Ammon's horn (tissue), 1 donor: ENCODE measurements around the gene THTPA.
A peak's percentile ranks its signal among the peaks of the same experiment; 100 is the strongest.

Experiments used
- DNase-seq: peaks from one replicate; pipeline ENCODE4 v3.0.0-alpha.2; 2016; ENCODE audit warnings: low spot score

The THTPA gene

DNA sequence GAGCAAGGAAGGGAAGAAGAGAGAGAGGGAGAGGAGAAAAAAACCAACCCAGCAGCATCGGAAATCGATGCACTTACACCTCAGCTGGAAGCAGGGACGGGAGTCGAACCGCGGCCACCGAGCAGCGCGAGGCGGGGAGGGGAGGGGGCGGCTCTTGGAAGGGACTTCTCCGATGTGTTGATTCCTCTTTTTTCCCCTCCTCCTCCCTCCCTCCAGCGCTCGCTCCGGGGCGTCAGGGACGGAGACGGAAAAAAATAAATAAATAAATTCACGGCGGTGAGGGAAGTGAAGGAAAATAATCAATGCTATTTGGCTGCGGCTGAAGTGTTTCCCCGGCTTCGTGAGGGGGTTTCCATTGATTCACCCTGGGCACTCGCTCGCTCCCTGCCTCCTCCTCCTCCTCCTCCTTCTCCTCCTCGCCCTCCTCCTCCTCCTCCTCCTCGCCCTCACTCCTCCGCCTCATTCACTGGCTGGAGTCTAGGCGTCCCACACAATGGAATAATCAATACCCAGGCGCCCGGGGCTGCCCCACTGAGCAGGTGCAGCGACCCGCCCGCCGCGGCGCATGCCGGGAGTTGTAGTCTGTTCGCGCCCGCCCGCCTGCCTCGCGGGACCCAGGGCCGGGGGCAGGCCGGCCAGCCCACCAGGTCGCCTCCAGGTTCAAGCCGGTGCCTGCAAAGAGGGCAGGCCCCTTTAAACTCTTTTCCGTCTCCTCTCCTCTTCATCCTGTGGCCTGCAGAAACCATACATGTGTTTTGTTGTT, 4.6 kb upstream of the THTPA start, which contains the start of gene ZFHX2:
ZFHX2 (minus strand) TSS at position 500 of the 763 bp plus-strand sequence. CDS start 16,440 bp downstream, outside the sequence.
- peak; percentile 87 for DNase-seq

DNA sequence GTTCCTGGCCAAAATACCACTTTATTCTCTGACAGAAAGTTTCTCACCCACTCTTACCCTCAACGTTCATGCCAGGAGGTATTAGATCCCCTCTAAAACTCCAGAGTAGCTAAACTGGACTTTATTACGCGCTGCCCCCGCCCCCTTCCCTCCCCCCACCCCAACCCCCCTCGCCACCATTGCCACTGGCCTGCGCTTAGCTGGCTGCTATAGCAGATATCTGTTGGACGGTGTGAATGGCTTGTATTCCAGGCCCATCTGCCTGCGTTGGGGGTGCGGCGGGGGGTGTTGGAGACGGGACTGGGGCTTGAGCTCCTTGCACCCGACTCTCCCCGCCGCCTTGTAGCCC, 564 bp upstream of the THTPA start:
- no peak for DNase-seq

DNA sequence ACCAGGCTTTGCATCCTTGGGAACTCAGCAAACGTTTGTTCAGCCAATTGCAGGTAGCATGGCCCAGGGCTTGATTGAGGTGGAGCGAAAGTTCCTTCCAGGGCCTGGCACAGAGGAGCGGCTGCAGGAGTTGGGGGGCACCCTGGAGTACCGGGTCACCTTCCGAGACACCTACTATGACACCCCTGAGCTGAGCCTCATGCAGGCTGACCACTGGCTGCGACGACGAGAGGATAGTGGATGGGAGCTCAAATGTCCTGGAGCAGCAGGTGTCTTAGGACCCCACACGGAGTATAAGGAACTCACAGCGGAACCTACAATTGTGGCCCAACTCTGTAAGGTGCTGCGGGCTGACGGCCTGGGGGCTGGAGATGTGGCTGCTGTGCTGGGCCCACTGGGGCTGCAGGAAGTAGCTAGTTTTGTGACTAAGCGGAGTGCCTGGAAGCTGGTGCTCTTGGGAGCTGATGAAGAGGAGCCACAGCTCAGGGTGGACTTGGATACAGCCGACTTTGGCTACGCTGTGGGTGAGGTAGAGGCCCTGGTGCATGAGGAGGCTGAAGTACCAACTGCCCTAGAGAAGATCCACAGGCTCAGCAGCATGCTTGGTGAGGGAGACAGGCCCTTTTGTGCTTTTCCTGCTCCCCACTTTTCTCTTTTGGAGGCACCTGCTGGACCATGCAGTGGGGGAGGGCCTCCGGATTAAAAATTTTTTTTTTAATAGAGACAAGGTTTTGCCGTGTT, 799 bp downstream of the THTPA start:
- no peak for DNase-seq

DNA sequence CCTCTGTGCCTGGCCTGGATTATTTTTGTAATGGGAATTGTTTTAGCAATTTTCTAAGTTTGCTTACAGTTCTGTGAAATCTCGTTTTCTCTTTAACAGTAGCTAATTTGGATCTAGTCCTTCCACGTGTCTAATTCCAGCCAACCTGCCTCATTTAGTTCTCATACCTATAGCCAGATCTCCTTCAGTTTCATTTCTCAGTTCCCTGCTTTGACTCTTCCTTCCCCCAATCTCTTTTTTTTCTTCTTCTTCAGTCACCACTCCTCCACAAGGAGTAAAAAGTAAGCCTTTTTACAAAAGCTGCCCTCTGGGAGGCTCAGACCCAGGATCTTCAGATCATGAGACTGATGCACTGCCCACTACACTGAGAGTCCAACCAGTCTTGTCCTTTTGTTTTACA, 1.4 kb downstream of the THTPA start:
- DNase-seq = no peak

- no peak for DNase-seq
Observed at GRCh38 chr14:23557946-23558345, 1.9 kb downstream of the THTPA start.

- DNase-seq = no peak
Observed at GRCh38 chr14:23558346-23559009, 2.4 kb downstream of the THTPA start.

GRCh38 chr14:23559010-23559925, 3.2 kb downstream of the THTPA start:
- DNase-seq = peak; percentile 73

DNA sequence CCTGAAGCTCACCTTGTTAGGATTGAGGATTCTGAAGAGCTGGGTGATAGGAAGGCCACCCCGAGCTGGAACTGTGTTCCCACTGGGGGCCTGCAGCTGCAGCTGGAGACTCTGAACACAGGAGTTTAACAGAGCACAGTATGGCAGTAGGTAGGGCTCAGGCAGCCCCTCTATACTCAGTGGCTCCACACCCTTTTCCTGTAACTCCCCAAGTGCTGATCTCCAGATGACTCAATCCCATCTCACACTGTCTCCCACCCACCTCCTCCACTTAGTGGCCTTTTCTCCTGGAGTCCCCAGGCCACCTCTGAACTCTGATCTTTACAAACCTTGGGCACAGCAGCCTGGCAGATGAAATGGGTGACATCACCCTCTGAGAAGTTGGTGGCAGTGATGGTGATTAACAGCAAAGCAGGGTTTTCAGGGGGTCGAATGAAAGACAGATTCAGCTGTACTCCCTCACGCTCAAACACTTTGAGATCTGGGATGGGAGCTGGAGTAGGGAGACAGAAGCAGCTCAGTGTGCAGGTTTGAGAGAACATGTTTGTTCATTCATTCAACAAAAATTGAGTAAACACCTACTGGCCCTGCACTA, 4.0 kb downstream of the THTPA start:
- DNase-seq = no peak

GRCh38 chr14:23561259-23561658, 5.2 kb downstream of the THTPA start:
- no peak for DNase-seq

- no peak for DNase-seq
Observed at GRCh38 chr14:23561873-23562821, 6.1 kb downstream of the THTPA start.

- DNase-seq = peak; percentile 73
Observed at GRCh38 chr14:23562822-23563472, 6.9 kb downstream of the THTPA start.

GRCh38 chr14:23563473-23564180, 7.6 kb downstream of the THTPA start:
- no peak for DNase-seq

- DNase-seq = no peak
Observed at GRCh38 chr14:23564181-23564812, 8.2 kb downstream of the THTPA start.

- no peak for DNase-seq
Observed at GRCh38 chr14:23564876-23565275, 8.8 kb downstream of the THTPA start.

DNA sequence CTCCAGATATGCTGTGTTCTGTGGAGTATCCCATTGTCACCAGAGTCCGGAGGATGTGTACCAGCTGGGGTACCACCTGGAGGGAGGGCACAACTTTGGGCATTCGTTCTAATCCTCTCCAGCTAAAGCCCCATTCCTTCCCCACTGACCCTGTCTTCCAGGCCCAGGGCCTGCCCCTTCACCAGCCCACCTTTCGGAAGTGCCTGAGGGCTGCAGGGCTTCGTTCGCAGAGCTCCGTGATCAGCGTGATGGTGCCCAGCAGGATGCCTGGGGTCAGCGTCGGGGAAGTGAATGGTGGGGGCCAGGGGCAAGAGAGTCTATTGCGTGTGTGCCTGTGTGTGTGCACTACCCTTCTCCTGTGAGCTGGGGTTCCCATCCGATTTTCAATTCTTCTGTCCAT, 9.6 kb downstream of the THTPA start:
- DNase-seq = no peak

- no peak for DNase-seq
Observed at GRCh38 chr14:23566112-23566777, 10.2 kb downstream of the THTPA start.

DNA sequence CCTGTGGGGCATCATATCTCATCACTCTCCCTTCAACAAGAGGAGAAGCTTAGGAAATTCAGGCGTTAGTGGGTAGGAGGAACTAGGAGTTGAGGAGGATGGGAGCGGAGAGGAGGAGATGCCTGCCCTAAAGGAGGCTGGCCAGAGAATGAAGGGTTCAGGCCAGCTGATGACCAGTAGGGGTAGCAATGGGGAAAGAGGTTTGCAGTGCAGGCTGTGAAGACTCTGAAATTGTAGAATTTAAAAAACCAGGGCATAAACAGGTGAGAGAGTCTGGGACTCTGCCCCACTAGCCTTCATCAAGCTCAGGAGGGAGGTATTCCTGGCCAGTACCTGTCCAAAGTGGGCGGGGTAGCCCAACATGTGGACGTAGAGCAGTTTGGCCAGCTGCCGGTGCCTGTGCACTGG, 10.7 kb downstream of the THTPA start:
- DNase-seq = no peak
